IMR-90 (cell line): ENCODE results near the gene DAAM1.

Experiments used
- CEBPB ChIP-seq: IDR thresholded peaks from 2 replicates; pipeline ENCODE4 v1.6.1; 2012; ENCODE audit warnings: low read depth, low read length, improper control_type of control experiment
- CHD1 ChIP-seq: IDR thresholded peaks from 2 replicates; pipeline ENCODE4 v1.6.1; 2012; ENCODE audit warnings: low read depth, low read length, improper control_type of control experiment
- FOS ChIP-seq: fragments of 150-350 bp; IDR thresholded peaks from 2 replicates; pipeline ENCODE4 v1.6.1; 2016; ENCODE audit warnings: low read depth, low read length
- MAFK ChIP-seq: IDR thresholded peaks from 2 replicates; pipeline ENCODE4 v1.6.1; 2012; ENCODE audit warnings: low read depth, low read length, improper control_type of control experiment
- MAZ ChIP-seq: IDR thresholded peaks from 2 replicates; pipeline ENCODE4 v1.6.1; 2012; ENCODE audit warnings: low read depth, mild to moderate bottlenecking, low read length, improper control_type of control experiment, moderate library complexity, borderline replicate concordance
- MXI1 ChIP-seq: IDR thresholded peaks from 2 replicates; pipeline ENCODE4 v1.6.1; 2012; ENCODE audit warnings: low read depth, mild to moderate bottlenecking, low read length, moderate library complexity, borderline replicate concordance
- POLR2A ChIP-seq: IDR thresholded peaks from 2 replicates; pipeline ENCODE4 v1.6.1; 2012; ENCODE audit warnings: mild to moderate bottlenecking, low read depth, low read length
- RAD21 ChIP-seq: IDR thresholded peaks from 2 replicates; pipeline ENCODE4 v1.6.1; 2012; ENCODE audit warnings: low read length, improper control_type of control experiment
- RCOR1 ChIP-seq: IDR thresholded peaks from 2 replicates; pipeline ENCODE4 v1.6.1; 2012; ENCODE audit warnings: mild to moderate bottlenecking, low read length, improper control_type of control experiment; ENCODE audit not compliant: insufficient replicate concordance
- RFX5 ChIP-seq: IDR thresholded peaks from 2 replicates; pipeline ENCODE4 v1.8.0; 2012; ENCODE audit warnings: low read depth, mild to moderate bottlenecking, low read length, moderate library complexity
- SMC3 ChIP-seq: fragments of 150-350 bp; IDR thresholded peaks from 2 replicates; pipeline ENCODE4 v1.6.1; 2016; ENCODE audit warnings: low read depth, mild to moderate bottlenecking, antibody characterized with exemption, low read length, moderate library complexity
- TF ChIP-seq, protein P1 (sequence below): fragments of 150-350 bp; IDR thresholded peaks from 2 replicates; pipeline ENCODE4 v1.6.1; 2016; ENCODE audit warnings: low read depth, mild to moderate bottlenecking, low read length, moderate library complexity, borderline replicate concordance
- TF ChIP-seq, protein P2 (sequence below): conservative IDR thresholded peaks from 2 replicates; pipeline ENCODE4 v1.5.1; 2012; ENCODE audit warnings: mild to moderate bottlenecking, low read depth, low read length, improper control_type of control experiment
- TF ChIP-seq, protein P3 (sequence below): fragments of 150-350 bp; IDR thresholded peaks from 2 replicates; pipeline ENCODE4 v1.6.1; 2017; ENCODE audit warnings: mild to moderate bottlenecking, antibody characterized with exemption, low read length, low read depth

DNA sequence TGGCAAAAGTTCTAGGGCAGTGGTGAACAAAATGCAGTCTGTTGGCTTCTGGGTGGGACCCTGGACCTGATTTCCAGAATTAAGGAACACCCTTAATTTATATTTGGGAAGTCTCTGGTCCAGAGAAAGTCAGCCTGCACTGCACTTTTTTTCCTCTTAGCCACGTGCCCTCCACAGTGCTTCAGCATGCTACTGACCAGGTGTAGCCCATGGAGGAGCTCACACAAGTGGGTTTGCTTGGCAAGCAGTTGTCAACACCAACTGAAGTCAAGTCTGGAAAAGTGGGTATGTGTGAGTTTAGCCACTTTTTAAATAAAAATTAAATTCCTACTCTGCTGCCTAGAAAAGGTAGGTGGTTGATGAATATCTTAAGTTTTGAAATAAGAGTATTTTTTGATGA lies 111.3 kb downstream of the DAAM1 start:
- TF ChIP-seq POLR2A (no peak), MXI1 (no peak), RAD21 (no peak), MAZ (no peak), MAFK (no peak), RFX5 (no peak), CHD1 (no peak), RCOR1 (no peak), FOS (no peak), CEBPB (no peak), SMC3 (no peak)
- TF ChIP-seq, protein P1, sequence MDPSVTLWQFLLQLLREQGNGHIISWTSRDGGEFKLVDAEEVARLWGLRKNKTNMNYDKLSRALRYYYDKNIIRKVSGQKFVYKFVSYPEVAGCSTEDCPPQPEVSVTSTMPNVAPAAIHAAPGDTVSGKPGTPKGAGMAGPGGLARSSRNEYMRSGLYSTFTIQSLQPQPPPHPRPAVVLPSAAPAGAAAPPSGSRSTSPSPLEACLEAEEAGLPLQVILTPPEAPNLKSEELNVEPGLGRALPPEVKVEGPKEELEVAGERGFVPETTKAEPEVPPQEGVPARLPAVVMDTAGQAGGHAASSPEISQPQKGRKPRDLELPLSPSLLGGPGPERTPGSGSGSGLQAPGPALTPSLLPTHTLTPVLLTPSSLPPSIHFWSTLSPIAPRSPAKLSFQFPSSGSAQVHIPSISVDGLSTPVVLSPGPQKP: no peak
- TF ChIP-seq, protein P2, sequence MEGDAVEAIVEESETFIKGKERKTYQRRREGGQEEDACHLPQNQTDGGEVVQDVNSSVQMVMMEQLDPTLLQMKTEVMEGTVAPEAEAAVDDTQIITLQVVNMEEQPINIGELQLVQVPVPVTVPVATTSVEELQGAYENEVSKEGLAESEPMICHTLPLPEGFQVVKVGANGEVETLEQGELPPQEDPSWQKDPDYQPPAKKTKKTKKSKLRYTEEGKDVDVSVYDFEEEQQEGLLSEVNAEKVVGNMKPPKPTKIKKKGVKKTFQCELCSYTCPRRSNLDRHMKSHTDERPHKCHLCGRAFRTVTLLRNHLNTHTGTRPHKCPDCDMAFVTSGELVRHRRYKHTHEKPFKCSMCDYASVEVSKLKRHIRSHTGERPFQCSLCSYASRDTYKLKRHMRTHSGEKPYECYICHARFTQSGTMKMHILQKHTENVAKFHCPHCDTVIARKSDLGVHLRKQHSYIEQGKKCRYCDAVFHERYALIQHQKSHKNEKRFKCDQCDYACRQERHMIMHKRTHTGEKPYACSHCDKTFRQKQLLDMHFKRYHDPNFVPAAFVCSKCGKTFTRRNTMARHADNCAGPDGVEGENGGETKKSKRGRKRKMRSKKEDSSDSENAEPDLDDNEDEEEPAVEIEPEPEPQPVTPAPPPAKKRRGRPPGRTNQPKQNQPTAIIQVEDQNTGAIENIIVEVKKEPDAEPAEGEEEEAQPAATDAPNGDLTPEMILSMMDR: no peak
- TF ChIP-seq, protein P3, sequence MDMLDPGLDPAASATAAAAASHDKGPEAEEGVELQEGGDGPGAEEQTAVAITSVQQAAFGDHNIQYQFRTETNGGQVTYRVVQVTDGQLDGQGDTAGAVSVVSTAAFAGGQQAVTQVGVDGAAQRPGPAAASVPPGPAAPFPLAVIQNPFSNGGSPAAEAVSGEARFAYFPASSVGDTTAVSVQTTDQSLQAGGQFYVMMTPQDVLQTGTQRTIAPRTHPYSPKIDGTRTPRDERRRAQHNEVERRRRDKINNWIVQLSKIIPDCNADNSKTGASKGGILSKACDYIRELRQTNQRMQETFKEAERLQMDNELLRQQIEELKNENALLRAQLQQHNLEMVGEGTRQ: no peak
